Measurements from ENCODE around the gene MGAT3.

MGAT3 gene

DNA sequence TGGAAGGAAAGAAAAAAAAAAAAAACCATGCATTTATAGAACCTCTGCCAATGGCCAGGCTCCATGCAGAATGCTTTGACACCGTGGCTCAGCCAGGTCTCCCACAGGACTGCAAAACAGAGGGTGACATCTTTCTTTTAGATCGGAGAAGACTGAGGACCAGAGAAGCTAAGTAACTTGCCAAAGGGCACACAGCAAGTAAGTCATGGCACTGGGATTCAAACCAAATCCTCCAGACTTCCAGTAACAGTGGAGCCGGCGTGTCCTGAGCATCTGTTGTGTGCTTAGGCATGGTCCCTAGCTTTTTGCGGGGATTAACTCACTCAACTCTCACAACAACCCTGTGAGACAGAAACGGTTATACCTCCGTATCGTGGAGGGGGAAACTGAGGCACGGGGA, 20.7 kb downstream of the MGAT3 start:
- ChIA-PET POLR2A (no interaction called here), CTCF (interaction anchor here (0.8 to 6.2 kb wide), 4 partner anchors 15 to 55 kb away, joined by 3 to 46 read pairs (median 4); partner anchors contain the start of gene RPS19BP1)
- TF ChIP-seq, protein P1, sequence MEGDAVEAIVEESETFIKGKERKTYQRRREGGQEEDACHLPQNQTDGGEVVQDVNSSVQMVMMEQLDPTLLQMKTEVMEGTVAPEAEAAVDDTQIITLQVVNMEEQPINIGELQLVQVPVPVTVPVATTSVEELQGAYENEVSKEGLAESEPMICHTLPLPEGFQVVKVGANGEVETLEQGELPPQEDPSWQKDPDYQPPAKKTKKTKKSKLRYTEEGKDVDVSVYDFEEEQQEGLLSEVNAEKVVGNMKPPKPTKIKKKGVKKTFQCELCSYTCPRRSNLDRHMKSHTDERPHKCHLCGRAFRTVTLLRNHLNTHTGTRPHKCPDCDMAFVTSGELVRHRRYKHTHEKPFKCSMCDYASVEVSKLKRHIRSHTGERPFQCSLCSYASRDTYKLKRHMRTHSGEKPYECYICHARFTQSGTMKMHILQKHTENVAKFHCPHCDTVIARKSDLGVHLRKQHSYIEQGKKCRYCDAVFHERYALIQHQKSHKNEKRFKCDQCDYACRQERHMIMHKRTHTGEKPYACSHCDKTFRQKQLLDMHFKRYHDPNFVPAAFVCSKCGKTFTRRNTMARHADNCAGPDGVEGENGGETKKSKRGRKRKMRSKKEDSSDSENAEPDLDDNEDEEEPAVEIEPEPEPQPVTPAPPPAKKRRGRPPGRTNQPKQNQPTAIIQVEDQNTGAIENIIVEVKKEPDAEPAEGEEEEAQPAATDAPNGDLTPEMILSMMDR (IDR thresholded peaks at IDR 0.05; ENCODE audit: control extremely low read depth, extremely low read depth, low read depth, missing control alignments) = no peak
- DNase-seq (ENCODE audit: extremely low spot score) = no peak

DNA sequence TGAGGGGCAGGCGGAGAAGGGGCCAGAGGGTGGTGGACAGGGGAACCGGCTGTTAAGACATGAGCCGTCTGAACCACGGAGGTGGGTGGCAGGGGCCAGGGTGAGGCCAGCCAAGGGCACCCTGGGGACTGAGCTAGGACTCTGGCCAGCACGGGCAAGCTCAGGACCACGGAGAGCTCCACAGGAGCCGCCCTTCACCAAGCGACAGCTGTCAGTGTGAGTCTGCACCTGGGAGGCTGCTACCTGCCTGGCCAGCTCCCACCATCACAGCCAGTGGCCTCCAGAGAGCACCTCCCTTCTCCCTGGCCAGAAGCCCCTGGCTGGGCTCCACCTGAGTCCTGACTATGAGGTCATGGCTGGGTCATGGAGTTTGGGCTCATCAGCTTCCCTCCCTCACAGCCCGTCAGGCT, 21.6 kb downstream of the MGAT3 start:
- POLR2A ChIA-PET = interaction anchor here (0.5 kb wide), 1 partner anchor 1903 kb away, joined by 3 read pairs; no protein-coding TSS in a partner anchor

DNA sequence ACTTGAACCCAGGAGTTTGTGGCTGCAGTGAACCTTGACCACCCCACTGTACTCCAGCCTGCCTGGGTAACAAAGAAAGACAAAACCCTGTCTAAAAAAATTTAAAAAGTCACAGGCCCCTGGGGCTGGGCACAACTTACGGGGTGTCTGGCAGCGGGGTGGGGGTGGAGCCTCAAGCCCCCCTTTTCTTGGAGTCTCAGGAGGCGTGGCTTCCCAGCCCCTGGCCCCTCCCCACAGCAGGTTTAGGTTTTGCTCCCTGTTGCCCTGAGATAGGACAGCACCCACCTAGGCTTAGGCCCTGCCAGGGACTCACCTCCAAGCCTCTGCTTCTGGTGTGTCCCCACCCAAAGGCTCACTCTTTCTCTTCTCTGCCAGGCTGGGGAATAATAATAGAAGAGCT, 22.4 kb downstream of the MGAT3 start:
- POLR2A ChIA-PET = no interaction called here
- TF ChIP-seq, protein P1 (IDR thresholded peaks at IDR 0.05; ENCODE audit: control extremely low read depth, extremely low read depth, low read depth, missing control alignments) = no peak
- CTCF ChIA-PET = interaction anchor here (1.1 to 6.2 kb wide), 5 partner anchors 13 to 49 kb away, joined by 3 to 46 read pairs (median 7); no protein-coding TSS in a partner anchor
- no peak for DNase-seq (ENCODE audit: extremely low spot score)

More for the DNA sequence above, 21.6 kb downstream of the MGAT3 start:
- CTCF ChIA-PET = interaction anchor here (1.0 to 6.2 kb wide), 7 partner anchors 12 to 54 kb away, joined by 3 to 46 read pairs (median 4); partner anchors contain the start of gene RPS19BP1
- TF ChIP-seq, protein P1 (IDR thresholded peaks at IDR 0.05; ENCODE audit: control extremely low read depth, extremely low read depth, low read depth, missing control alignments) = no peak
- DNase-seq (ENCODE audit: extremely low spot score) = no peak

DNA sequence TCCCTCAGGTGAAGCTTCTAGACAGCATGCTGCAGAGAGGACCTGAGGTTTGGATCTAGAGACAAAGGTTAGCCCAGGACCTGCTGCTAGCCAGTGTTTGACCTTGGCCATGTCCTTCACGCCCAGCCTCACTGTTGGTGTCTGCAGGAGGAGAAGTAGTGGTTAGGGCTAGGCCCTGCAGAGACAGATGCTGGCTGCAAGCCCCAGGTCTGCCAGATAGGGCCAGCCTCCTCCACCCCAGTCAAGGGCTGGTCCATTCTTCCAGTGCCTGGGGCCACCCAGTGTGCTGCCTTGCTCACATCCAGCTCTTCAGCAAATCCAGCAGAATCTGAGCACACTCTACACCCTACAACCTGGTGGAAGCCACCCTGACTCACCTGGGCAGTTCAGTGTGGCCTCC, 23.7 kb downstream of the MGAT3 start:
- ChIA-PET CTCF (interaction anchor here (1.1 to 6.2 kb wide), 5 partner anchors 12 to 34 kb away, joined by 3 to 46 read pairs (median 4); no protein-coding TSS in a partner anchor), POLR2A (no interaction called here)
- TF ChIP-seq, protein P1 (IDR thresholded peaks at IDR 0.05; ENCODE audit: control extremely low read depth, extremely low read depth, low read depth, missing control alignments) = no peak
- DNase-seq (ENCODE audit: extremely low spot score) = no peak

DNA sequence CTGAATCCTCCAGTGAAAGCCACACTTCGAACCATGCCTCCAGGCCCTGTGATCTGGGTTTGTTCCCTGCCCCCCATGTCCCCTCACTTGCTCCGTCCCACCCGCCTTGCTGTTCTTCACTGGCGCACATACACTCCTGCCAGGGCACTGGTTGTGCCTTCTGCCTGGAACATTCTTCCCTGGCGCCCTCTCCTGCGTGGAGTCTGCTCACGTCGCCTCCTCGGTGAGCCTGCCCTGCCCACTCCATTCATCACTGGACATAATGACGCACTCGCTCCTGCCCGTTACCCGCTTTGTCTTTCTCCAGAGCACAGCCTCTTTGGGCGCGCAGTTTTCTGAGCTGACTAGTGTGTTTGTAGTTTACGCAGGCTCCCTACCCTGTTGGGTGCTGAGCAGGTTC, 24.2 kb downstream of the MGAT3 start:
- TF ChIP-seq, protein P1 (IDR thresholded peaks at IDR 0.05; ENCODE audit: control extremely low read depth, extremely low read depth, low read depth, missing control alignments) = no peak
- ChIA-PET CTCF (interaction anchor here (1.5 to 5.1 kb wide), 3 partner anchors 13 to 34 kb away, joined by 3 to 22 read pairs (median 9); no protein-coding TSS in a partner anchor), POLR2A (no interaction called here)
- DNase-seq (ENCODE audit: extremely low spot score) = no peak

DNA sequence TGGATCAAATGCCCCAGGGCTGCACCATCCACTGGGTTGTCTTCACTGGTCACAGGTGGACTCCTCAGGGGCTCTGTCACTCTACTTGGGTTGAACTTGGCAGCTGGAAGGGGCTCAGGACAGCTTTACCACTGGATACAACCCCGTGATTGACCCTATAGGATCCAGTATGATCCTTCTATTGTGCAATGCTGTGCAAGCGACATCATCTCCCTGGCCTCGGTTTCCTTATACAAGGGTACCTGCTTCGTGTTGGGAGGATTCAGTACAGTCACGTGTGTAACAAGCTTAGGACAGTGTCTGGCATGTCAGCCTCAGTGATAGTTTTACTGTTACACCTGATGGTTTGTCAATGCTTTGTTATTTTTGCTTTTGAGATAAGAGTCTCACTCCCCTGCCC, 24.8 kb downstream of the MGAT3 start:
- TF ChIP-seq, protein P1 (IDR thresholded peaks at IDR 0.05; ENCODE audit: control extremely low read depth, extremely low read depth, low read depth, missing control alignments) = no peak
- no peak for DNase-seq (ENCODE audit: extremely low spot score)
- CTCF ChIA-PET = interaction anchor here (1.5 to 5.1 kb wide), 2 partner anchors 12 to 15 kb away, joined by 9 to 22 read pairs; no protein-coding TSS in a partner anchor
- POLR2A ChIA-PET = no interaction called here
